Lung (tissue), 12 donors: ENCODE measurements around the gene EPHB6. TPM values are rescaled to one million over a fixed set of nuclear protein-coding genes. Genes with fewer than 3 reads are reported as not detected.

Source experiments
- ATAC-seq: fragments of 200-7000 bp; cut with Tn5 transposase; one replicate; pipeline ENCODE4 v1.9.1; 2020; ENCODE audit warnings: moderate number of reproducible peaks; ENCODE audit not compliant: insufficient read depth, low FRiP score
- DNase-seq, 3 donors: peaks; one replicate each; pipeline ENCODE4 v3.0.0-alpha.2; 2013 to 2017
- H3K27ac ChIP-seq, 2 donors: one replicate each; pipeline ENCODE4 v1.5.1; 2013; ENCODE audit warnings: mild to moderate bottlenecking in 2 of 2, moderate library complexity in 2 of 2, control low read depth in 1 of 2, inconsistent platforms in 1 of 2, low read depth in 1 of 2, low read length in 1 of 2
- H3K27me3 ChIP-seq, 3 donors: one replicate each; pipeline ENCODE4 v1.5.1; 2013; ENCODE audit warnings: low read length in 2 of 3; ENCODE audit not compliant: control insufficient read depth in 3 of 3, insufficient read depth in 3 of 3
- H3K36me3 ChIP-seq, 4 donors: one replicate each; pipeline ENCODE4 v1.5.1; 2013; ENCODE audit warnings: low read length in 4 of 4, mild to moderate bottlenecking in 1 of 4, moderate library complexity in 1 of 4; ENCODE audit not compliant: control insufficient read depth in 4 of 4, insufficient read depth in 4 of 4
- H3K4me1 ChIP-seq, 5 donors: one replicate each; pipeline ENCODE4 v1.5.1; 2013; ENCODE audit warnings: low read length in 5 of 5, mild to moderate bottlenecking in 2 of 5, moderate library complexity in 1 of 5; ENCODE audit not compliant: control insufficient read depth in 5 of 5, insufficient read depth in 5 of 5
- H3K4me3 ChIP-seq: one replicate; pipeline ENCODE4 v1.5.1; 2013; ENCODE audit warnings: mild to moderate bottlenecking, control low read depth, moderate library complexity
- H3K9ac ChIP-seq, 2 donors: one replicate each; pipeline ENCODE4 v1.5.1; 2013; ENCODE audit warnings: low read length in 2 of 2, control low read depth in 1 of 2; ENCODE audit not compliant: insufficient read depth in 1 of 2
- H3K9me3 ChIP-seq, 4 donors: one replicate each; pipeline ENCODE4 v1.5.1; 2013; ENCODE audit warnings: low read length in 3 of 4, mild to moderate bottlenecking in 1 of 4, moderate library complexity in 1 of 4; ENCODE audit not compliant: control insufficient read depth in 4 of 4, insufficient read depth in 3 of 4
- CTCF ChIP-seq: IDR thresholded peaks from 2 replicates; pipeline ENCODE4 v1.5.1; 2012; ENCODE audit warnings: mild to moderate bottlenecking; ENCODE audit errors: control extremely low read depth, extremely low read depth
- WGBS, 2 donors: extraction: QIAGEN DNeasy Blood & Tissue Kit; methylation state at CpG; one replicate each; pipeline ENCODE4 v1.1.7; 2013; 5-methylcytosine and 5-hydroxymethylcytosine counted together
- polyA plus RNA-seq, 2 donors: library from polyadenylated mRNA; stranded (reverse); fragments of 200-250 nt; gene quantifications; one replicate each; pipeline ENCODE4 v1.2.1, GENCODE V29; 2013
- total RNA-seq, 2 donors: library from RNA; depleted of rRNA in 1 of 2; stranded (reverse); fragments of >200 nt in 1 of 2; gene quantifications; one replicate each; pipeline ENCODE4 v1.2.1, GENCODE V29; 2014 to 2021
- donor health status: control.
- donor health status: control.
- donor health status: Bipolar disorder and iron deficiency.
- donor health status: healthy.
- donor health status: DM: yes; HTN: yes; CAD: no.

EPHB6 gene
- total and polyA plus RNA-seq, 4 donors = 3.2 to 18.8 (median 13.5) TPM

GRCh38 chr7:142833174-142834048 is 21.5 kb upstream of the EPHB6 start:
- H3K36me3 ChIP-seq = no peaks in the 10 kb centered on the region
- DNase-seq (no peak), ATAC-seq (no peak)
- peaks cover 0 to 3% (median 0%) of the 10 kb centered on the region in 3 donors for H3K27me3 ChIP-seq
- TF ChIP-seq CTCF = no peak
- 64 to 81% methylated on average over 6 of the region's 6 CpGs for WGBS, 2 donors
- H3K9me3 ChIP-seq = no peaks in the 10 kb centered on the region
- no peak overlapping the region for H3K27ac ChIP-seq
- no peak overlapping the region for H3K9ac ChIP-seq
- H3K4me3 ChIP-seq = no peak overlapping the region
- no peaks in the 10 kb centered on the region for H3K4me1 ChIP-seq

DNA sequence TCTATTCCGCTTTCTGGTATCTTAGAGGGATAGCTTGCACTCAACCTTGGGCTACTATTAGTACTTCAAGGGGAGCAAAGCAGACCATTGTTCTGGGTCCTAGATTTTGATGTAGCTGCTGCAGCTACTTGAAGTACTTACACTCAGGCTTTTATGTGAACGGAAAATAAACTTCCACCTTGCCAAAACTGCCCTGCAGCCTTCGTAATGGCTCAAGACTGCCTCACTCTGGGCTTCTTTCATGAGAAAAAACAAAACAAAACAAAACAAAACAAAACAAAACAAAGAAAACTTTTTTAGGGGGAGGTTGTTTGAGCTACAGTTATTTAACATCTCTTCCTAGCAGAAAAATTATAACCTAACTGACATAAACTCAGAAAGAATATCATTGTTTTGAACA is 19.4 kb upstream of the EPHB6 start:
- ATAC-seq (no peak), DNase-seq (peak in 1 of 3 donors; percentile 10)
- Histone ChIP-seq H3K9ac (no peak overlapping the region), H3K27ac (no peak overlapping the region), H3K36me3 (no peaks in the 10 kb centered on the region), H3K4me3 (no peak overlapping the region), H3K9me3 (no peaks in the 10 kb centered on the region), H3K4me1 (no peaks in the 10 kb centered on the region), H3K27me3 (peaks cover 0 to 3% (median 0%) of the 10 kb centered on the region in 3 donors)
- no peak for TF ChIP-seq CTCF
- 29 to 52% methylated on average over 3 of the region's 3 CpGs for WGBS, 2 donors

DNA sequence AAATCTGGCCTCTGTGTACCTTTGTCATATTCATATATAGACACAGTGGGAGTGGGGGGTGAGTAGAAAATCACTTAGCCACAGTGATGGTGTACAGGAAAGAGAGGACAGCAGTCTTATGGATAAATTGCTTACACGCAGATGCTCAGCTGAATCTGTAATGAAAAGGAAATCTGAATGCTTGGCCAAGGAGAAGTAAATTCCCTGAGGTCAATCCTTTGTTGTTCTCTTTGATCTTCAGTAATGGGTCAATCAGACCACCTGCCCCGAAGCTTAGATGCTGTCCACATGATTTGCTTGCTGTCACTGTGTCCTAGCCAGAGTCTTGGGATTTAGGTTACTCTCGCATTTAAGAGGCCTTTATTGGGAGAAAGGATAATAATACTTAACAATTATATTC is 18.4 kb upstream of the EPHB6 start:
- no peaks in the 10 kb centered on the region for H3K9me3 ChIP-seq
- H3K4me1 ChIP-seq = no peaks in the 10 kb centered on the region
- ATAC-seq = no peak
- peaks cover 0 to under 1% (median 0%) of the 10 kb centered on the region in 3 donors for H3K27me3 ChIP-seq
- no peak overlapping the region for H3K4me3 ChIP-seq
- WGBS, 2 donors = 87 to 92% methylated on average over 3 of the region's 3 CpGs
- no peak overlapping the region for H3K9ac ChIP-seq
- no peak for TF ChIP-seq CTCF
- H3K27ac ChIP-seq = no peak overlapping the region
- no peak for DNase-seq
- no peaks in the 10 kb centered on the region for H3K36me3 ChIP-seq
